Spinal cord (tissue), 10 donors: ENCODE results near the gene CHRND. TPM values are rescaled to one million over a fixed set of nuclear protein-coding genes. Genes with fewer than 3 reads are reported as not detected.
A peak's percentile ranks its signal among the peaks of the same experiment; 100 is the strongest.

Experiments
- DNase-seq, 6 donors: peaks; one replicate each; pipeline versions ENCODE4 v3.0.0 to v3.0.0-alpha.2; 2013 to 2015; ENCODE audit warnings: low spot score in 6 of 6, low read depth in 4 of 6
- H3K27ac ChIP-seq: one replicate; pipeline ENCODE4 v1.5.1; 2013; ENCODE audit warnings: low read depth, low read length, control low read depth
- H3K27me3 ChIP-seq: one replicate; pipeline ENCODE4 v1.6.1; 2013; ENCODE audit warnings: low read length; ENCODE audit not compliant: control insufficient read depth, insufficient read depth
- H3K36me3 ChIP-seq: one replicate; pipeline ENCODE4 v1.6.1; 2013; ENCODE audit warnings: low read length; ENCODE audit not compliant: control insufficient read depth, insufficient read depth
- H3K4me1 ChIP-seq: one replicate; pipeline ENCODE4 v1.6.1; 2013; ENCODE audit warnings: low read length; ENCODE audit not compliant: control insufficient read depth, insufficient read depth
- H3K4me3 ChIP-seq: one replicate; pipeline ENCODE4 v1.5.1; 2013; ENCODE audit warnings: low read depth, low read length, control low read depth
- H3K9me3 ChIP-seq: one replicate; pipeline ENCODE4 v1.6.1; 2013; ENCODE audit warnings: low read length; ENCODE audit not compliant: control insufficient read depth, insufficient read depth
- WGBS: methylation state at CpG from one replicate; pipeline ENCODE4 v1.1.5; 2013; ENCODE audit warnings: missing lambda C conversion rate; ENCODE audit not compliant: insufficient coverage; 5-methylcytosine and 5-hydroxymethylcytosine counted together
- polyA plus RNA-seq, 2 donors: library from polyadenylated mRNA; unstranded; fragments of 120-200 nt; gene quantifications; one replicate each; pipeline ENCODE4 v1.2.1, GENCODE V29; 2013; ENCODE audit not compliant: insufficient read length in 2 of 2
- total RNA-seq, 2 donors: library from RNA; depleted of rRNA in 1 of 2; stranded (reverse); fragments of 120-200 nt in 1 of 2; fragments of >200 nt in 1 of 2; gene quantifications; one replicate each; pipeline versions ENCODE4 v1.2.3 to v1.2.4, GENCODE V29; 2013 to 2014
- donor health status: healthy.

Gene CHRND
- total and polyA plus RNA-seq, 4 donors: 0.10 to 0.74 (median 0.28) TPM

GRCh38 chr2:232494542-232494941, 31.4 kb upstream of the CHRND start:
- no peaks in the 10 kb centered on the region for H3K36me3 ChIP-seq
- DNase-seq: peak in 1 of 6 donors; percentile 35
- WGBS: no CpG with 5 or more reads among the region's 5 CpGs
- peaks cover 3% of the 10 kb centered on the region for H3K27me3 ChIP-seq
- H3K4me1 ChIP-seq: peaks cover 23% of the 10 kb centered on the region
- H3K27ac ChIP-seq: no peak overlapping the region
- H3K9me3 ChIP-seq: no peaks in the 10 kb centered on the region
- no peak overlapping the region for H3K4me3 ChIP-seq

- 98% methylated on average over 5 of the region's 7 CpGs for WGBS
- H3K27ac ChIP-seq: no peak overlapping the region
- H3K4me3 ChIP-seq: no peak overlapping the region
- no peaks in the 10 kb centered on the region for H3K36me3 ChIP-seq
- H3K4me1 ChIP-seq: peaks cover 19% of the 10 kb centered on the region
- H3K9me3 ChIP-seq: no peaks in the 10 kb centered on the region
- no peaks in the 10 kb centered on the region for H3K27me3 ChIP-seq
- DNase-seq: no peak
Observed at GRCh38 chr2:232495292-232495691, 30.7 kb upstream of the CHRND start.

GRCh38 chr2:232496501-232497270, 29.3 kb upstream of the CHRND start:
- no peak overlapping the region for H3K4me3 ChIP-seq
- no peak for DNase-seq
- no peak overlapping the region for H3K27ac ChIP-seq
- 71% methylated on average over 13 of the region's 20 CpGs for WGBS
- H3K4me1 ChIP-seq: peaks cover 26% of the 10 kb centered on the region
- no peaks in the 10 kb centered on the region for H3K9me3 ChIP-seq
- H3K27me3 ChIP-seq: no peaks in the 10 kb centered on the region
- no peaks in the 10 kb centered on the region for H3K36me3 ChIP-seq

- peaks cover 32% of the 10 kb centered on the region for H3K4me1 ChIP-seq
- no peaks in the 10 kb centered on the region for H3K9me3 ChIP-seq
- H3K27ac ChIP-seq: no peak overlapping the region
- WGBS: 59% methylated on average over 9 of the region's 13 CpGs
- no peak overlapping the region for H3K4me3 ChIP-seq
- peak in 1 of 6 donors; percentile 76 for DNase-seq
- H3K36me3 ChIP-seq: no peaks in the 10 kb centered on the region
- no peaks in the 10 kb centered on the region for H3K27me3 ChIP-seq
Observed at GRCh38 chr2:232497348-232497747, 28.6 kb upstream of the CHRND start.

- 96% methylated on average over 3 of the region's 3 CpGs for WGBS
- H3K4me1 ChIP-seq: peaks cover 40% of the 10 kb centered on the region
Observed at GRCh38 chr2:232498452-232498851, 27.5 kb upstream of the CHRND start.

GRCh38 chr2:232501331-232501771, 24.6 kb upstream of the CHRND start:
- Histone ChIP-seq H3K4me1 (peaks cover 47% of the 10 kb centered on the region), H3K36me3 (no peaks in the 10 kb centered on the region), H3K9me3 (no peaks in the 10 kb centered on the region), H3K4me3 (no peak overlapping the region), H3K27ac (no peak overlapping the region), H3K27me3 (peaks cover 20% of the 10 kb centered on the region)
- DNase-seq: peak in 1 of 6 donors; percentile 34
- no CpG with 5 or more reads among the region's 9 CpGs for WGBS

More at GRCh38 chr2:232498452-232498851, 27.5 kb upstream of the CHRND start:
- H3K36me3 ChIP-seq: no peaks in the 10 kb centered on the region
- no peak for DNase-seq
- no peaks in the 10 kb centered on the region for H3K9me3 ChIP-seq
- H3K27ac ChIP-seq: no peak overlapping the region
- no peak overlapping the region for H3K4me3 ChIP-seq
- H3K27me3 ChIP-seq: peaks cover 4% of the 10 kb centered on the region

GRCh38 chr2:232501794-232502390, 24.1 kb upstream of the CHRND start:
- Histone ChIP-seq H3K9me3 (no peaks in the 10 kb centered on the region), H3K4me1 (peaks cover 47% of the 10 kb centered on the region), H3K27ac (no peak overlapping the region), H3K4me3 (no peak overlapping the region), H3K36me3 (no peaks in the 10 kb centered on the region), H3K27me3 (peaks cover 20% of the 10 kb centered on the region)
- WGBS: 10% methylated on average over 8 of the region's 10 CpGs
- peak in 1 of 6 donors; percentile 79 for DNase-seq

GRCh38 chr2:232502511-232502910, 23.4 kb upstream of the CHRND start:
- no peak overlapping the region for H3K4me3 ChIP-seq

GRCh38 chr2:232502911-232503808, 22.8 kb upstream of the CHRND start:
- peak in 3 of 6 donors; percentile 33 to 86 (median 77) for DNase-seq
- Histone ChIP-seq H3K4me3 (peak overlapping the region; percentile 42), H3K27me3 (peaks cover 20% of the 10 kb centered on the region), H3K9me3 (no peaks in the 10 kb centered on the region), H3K27ac (no peak overlapping the region), H3K4me1 (peaks cover 47% of the 10 kb centered on the region), H3K36me3 (no peaks in the 10 kb centered on the region)
- WGBS: under 1% methylated on average over 56 of the region's 75 CpGs

More at GRCh38 chr2:232502511-232502910, 23.4 kb upstream of the CHRND start:
- 4% methylated on average over 13 of the region's 21 CpGs for WGBS
- Histone ChIP-seq H3K27ac (no peak overlapping the region), H3K4me1 (peaks cover 42% of the 10 kb centered on the region), H3K27me3 (peaks cover 20% of the 10 kb centered on the region), H3K9me3 (no peaks in the 10 kb centered on the region), H3K36me3 (no peaks in the 10 kb centered on the region)
- peak in 1 of 6 donors; percentile 85 for DNase-seq
